HG02970 (cell line): ENCODE results near the gene GMDS.
"Not testable (repeated sequence)": the region's sequence is repeated elsewhere in the genome, so short reads cannot be mapped to it uniquely, and the experiment has no call there.

ENCODE experiments used
- ATAC-seq: cut with Tn5 transposase; IDR thresholded peaks from one replicate; pipeline ENCODE4 v1.9.1; 2021; ENCODE audit warnings: mild to moderate bottlenecking, moderate library complexity, moderate number of reproducible peaks; ENCODE audit not compliant: unreplicated experiment, low FRiP score

GMDS gene

DNA sequence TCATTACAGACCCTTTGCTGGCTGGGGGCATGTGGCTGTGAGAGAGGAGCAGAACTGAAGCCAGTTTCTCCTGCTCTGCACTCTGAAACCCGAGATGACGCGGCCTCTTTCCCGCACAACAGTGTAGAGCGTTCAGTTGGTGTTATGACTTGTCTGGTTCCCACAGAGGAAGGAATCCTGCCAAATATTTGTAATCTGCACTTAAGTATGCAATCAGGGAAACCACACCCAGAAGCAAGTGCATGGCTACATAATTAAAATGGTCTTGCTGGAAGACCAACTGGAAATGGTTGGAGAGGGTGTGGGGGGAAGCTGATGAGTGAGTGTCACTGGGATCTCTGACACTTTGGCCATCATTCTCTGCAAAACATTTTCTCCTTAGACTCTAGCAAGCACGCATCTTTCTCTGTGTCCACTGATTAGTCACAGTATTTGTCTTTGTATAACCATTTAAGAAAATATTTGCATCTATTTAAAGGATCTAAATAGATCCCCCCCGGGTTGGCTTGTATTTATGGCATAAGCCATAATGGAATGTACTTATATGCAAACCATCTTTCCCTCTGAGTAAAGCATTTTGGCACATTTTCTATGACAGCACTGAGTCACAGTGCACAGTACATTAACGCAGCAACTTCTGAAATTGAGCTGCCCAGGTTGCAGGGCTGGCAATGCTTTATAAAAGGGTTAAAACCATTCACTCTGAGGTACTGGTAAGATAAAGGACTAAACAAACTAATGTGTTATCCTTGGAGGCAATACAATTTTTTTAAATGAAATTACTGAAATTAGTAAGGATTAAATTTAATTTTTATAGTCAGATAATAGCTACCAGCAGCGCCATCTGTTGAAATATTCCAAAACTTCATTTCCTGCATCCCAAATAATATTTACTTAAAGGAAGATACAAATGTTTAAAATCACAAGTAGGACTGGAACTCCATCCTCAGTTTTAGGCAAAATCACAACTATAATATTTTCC, 559.0 kb downstream of the GMDS start:
- no peak for ATAC-seq

DNA sequence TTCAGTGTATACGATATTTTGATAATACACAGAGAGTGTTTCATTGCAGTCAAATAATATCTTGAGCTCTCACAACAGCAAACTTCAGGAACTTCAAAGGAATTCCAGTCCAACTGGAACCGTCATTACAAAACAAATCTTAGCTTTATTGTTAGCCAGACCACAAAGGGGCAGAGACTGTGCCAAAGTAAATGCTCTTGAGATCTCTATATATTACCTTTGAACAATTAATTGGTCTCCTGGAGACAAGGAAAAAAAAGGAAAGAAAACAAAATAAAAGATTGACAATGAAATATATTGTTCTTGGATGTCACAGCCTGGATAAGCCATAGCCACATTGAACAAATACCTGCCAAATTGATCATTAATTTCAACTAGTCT, 565.7 kb downstream of the GMDS start:
- no peak for ATAC-seq

DNA sequence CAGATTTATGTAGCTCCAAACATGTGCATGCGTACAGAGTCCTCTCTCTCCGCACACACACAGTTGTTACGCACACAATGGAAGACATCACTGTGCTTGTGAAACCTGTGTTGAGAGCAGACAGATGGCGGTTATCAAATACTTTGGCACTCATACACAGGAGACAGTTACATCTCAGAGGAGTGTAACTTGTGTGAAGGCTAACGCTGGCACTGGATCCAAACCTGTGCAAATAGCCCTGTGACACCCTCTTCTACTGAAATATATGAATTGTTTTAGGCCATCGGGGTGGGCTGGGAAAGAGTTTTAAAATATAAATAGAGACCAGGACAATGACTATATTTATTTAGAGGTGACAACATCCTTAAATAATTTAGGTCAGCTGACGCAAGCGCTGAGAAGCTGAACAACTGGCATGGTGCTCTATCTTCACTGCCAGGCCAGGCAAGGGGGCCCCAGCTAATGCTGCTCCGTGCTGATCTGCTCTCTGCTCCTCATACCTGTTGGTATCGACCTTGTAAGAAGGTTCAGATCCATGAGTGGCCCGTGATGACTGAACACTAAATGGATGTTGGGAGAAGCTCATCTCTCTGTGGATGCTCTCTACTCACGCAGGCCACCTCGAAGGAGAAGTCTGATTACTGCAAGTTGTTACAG, 566.2 kb downstream of the GMDS start:
- ATAC-seq = no peak

DNA sequence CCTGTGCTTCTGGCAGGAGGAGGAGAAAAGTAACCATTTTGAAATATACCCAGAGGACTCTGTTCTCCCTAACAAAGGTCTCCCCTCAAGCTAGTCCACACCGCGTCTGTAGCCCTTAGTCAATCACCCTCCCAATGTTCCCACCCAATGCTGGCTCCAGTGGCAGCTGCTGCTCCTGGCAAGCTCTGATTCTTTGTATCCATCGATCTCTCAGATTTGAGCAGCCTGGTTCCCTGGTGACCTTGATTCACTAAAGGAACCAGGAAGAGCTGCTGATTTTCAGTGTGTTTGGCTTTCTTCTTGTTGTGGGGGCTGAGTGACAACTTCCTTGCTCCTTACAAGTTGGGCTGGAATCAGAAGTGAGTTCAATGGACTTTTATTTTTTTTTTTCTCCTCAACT, 567.2 kb downstream of the GMDS start:
- no peak for ATAC-seq

DNA sequence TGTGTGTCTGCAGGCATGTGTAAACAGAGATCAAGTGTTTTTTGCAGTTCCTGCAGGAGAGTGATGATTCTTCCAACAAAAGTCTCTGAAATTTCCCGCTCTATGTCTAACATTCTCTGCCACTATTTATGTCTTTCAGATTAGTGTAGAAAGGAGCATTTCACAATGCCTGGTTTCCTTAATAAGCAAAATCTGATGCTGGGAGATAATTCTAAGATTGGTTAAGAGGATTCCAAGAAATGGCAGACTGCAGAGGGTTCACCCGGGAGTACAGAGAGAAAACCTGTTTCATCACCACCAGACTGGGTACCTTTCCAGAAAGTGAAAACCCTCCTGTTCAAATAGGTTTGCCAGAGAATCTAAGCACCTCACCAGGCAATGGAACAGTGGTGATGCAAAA, 573.0 kb downstream of the GMDS start:
- no peak for ATAC-seq

DNA sequence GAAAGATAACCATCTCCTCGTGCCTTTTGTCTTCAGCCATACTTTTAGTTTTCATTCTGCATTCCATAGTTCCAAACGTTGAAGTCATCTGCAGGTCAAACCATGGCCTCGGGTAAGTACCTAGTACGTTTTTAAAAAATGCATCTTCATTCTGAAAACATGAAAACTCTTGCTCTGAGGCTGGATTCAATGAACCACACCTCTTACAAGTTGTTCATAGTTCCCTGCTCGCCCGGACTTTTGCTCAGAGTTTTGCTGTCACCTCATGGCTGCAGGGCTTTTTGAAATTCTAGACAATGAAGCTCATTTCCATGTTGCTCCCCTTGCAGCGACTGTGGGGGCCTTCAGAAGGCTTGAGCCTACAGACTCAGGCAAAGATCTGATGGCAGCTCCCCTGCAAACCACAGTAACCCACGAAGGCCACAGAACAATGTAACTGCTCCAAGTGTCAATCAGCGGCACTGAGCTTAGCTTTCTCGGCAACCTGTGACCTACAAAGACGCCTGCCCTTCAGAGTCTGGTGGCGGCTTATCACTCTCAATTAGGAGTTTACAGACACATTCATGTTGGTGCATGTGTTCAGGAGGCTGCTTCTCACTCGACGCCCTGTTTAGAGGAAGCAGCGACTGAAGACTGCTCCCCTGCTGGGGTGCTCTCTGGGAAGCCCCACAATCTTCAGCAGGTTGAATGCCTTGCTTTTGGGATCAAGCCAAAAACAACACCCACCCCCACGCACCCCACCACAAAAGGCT, 574.5 kb downstream of the GMDS start:
- no peak for ATAC-seq

DNA sequence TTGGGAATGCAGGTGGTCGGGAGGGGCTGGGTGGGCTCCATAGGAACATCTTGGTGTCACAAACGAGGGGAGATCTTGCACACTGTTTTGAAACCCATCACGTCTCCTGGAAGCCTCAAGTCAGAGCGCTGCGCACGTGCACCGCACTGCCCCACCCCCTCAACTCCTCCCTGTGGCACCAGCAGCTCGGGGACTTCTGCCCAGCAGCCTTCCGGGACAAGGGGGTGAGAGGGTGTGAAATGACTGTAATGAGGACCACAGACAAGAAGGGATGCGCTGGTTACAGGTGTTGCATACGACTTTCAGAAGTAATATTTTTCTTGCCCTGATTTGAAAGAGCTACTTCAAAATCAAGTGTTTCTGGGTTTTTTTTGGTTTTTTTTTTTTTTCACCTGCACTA, 575.4 kb downstream of the GMDS start:
- ATAC-seq = no peak

DNA sequence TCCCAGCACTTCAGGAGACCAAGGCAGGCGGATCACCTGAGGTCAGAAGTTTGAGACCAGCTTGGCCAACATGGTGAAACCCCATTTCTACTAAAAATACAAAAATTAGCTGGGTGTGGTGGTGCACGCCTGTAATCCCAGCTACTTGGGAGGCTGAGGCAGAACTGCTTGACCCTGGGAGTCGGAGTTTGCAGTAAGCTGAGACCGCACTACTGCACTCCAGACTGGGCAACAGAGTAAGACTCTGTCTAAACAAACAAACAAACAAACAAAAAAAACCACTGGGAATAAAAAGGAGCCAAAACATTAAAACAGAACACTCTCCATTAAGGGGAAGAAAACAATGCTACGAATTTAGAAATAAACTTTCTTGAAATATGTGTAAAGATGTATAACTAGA, 576.9 kb downstream of the GMDS start:
- ATAC-seq = not testable (repeated sequence)

DNA sequence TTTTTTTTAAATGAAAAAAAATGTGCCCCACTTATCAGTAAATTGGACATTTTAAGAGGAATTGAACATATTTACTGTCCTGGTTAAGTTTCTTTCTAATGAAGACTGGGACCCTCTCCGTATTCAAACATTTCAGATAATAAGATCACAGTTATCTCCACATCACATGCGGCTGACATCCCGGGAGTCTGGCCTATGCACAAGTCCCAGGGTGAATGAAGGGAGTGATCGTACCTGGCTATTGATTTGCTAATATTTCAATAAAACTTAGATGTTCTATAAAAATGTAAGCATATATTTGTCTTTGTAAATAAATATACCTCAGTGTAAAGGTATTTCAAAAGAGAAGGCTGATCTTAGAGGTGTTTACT, 577.6 kb downstream of the GMDS start:
- no peak for ATAC-seq

DNA sequence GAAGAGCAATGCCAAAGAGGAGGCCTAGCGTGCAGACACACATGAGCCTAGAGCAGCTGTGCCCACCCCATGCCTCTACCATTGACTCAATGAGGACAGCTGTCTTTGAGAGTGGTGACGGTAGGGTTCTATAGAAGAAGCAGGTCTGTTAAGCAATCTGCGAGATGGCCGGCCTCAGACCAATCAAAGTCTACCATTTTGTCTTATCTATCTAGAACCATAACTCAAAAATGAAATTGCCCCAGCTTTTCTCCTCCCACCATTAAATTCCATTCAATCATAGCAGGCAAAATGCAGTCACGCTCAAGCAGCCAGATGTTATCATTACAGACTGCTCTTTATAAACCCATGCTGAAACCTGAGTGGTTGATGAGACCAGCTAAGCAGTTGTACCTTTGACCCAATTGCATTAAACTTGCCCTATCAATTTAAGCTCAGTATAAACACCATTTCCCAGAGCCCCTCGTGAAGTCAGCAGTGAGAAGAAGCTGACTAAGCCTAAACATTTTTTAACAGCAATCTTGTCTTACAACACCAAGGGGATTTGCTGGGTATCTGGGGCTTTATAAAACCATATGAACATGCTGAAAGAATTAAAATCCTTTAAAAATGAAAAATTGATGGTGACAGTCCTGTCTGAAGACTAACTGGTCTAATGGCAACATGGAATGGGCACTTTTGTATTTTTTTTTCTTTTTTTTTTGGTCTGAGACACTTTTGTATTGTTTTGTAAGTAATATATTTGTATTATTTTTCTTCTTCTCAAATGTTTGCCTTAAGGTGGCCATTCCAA, 578.2 kb downstream of the GMDS start:
- no peak for ATAC-seq

DNA sequence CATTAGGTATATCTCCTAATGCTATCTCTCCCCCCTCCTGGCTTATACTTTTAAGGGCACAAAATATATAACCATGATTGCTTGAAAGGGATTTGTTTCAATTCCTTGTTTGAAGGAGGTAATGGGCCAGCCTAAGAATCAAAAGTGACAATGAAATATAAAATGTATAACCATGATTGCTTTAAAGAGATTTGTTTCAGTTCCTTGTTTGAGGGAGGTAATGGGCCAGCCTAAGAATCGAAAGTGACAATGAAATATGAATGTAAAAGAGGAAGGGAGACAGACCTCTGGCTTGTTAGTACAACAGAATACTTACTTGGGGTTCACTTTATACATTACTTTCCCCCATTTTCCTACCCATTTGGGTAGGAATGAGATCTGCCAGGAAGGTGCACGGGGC, 580.2 kb downstream of the GMDS start:
- ATAC-seq = peak; percentile 85

DNA sequence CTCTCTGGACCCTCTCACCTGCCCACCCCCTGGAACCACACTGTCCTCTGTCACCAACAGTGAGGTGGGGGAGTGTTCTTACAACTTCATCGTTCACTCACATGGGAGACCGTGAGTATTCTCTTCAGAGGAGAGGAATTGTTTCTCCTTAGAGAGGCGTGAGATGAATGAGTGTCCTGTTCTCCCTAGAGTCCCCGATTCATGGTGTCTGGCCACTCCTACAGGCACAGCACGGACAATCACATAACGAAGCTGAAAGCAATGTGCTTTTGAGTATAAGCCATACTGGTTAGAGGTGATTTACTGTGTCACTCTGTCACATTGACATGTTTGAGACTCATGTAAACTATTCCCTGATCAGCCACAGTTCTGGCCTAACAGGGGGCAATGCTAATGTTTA, 581.1 kb downstream of the GMDS start:
- no peak for ATAC-seq

DNA sequence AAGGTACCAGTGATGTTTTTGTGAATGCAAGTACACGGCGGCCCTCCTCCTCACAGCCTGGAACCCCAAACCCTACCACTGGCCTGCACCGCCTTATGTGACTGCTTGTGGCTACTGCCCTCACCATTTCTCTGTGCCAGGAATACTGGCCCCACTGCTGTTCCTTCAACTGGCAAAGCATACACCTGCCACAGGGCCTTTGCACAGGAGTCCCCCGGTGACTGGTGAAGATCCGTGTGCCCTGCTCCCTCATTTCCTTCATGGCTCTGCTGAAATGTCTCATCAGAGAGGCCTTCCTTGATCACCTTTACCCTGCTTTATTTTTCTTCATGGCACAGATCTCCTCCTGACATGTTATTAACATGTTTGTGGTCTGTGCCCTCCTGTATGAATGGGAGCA, 581.9 kb downstream of the GMDS start:
- ATAC-seq = no peak

DNA sequence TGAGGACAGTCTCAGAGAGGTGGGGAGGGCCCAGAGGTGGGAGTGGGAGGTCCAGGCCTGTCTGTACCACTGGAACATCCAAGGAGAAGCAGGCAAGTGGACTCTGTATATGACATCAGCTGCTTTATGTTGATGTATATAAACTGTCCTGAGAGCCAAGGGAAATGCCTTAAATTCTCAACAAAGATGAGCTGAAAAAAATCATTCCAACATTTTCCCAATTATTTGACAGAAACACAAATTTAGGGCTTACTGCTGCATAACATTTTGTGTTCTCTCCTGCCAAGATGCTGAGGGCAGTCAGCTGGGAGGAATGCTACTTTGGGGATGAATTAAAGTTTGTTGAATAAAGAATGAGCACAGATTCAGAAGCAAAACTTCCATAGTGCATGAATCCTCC, 582.9 kb downstream of the GMDS start:
- ATAC-seq = no peak

DNA sequence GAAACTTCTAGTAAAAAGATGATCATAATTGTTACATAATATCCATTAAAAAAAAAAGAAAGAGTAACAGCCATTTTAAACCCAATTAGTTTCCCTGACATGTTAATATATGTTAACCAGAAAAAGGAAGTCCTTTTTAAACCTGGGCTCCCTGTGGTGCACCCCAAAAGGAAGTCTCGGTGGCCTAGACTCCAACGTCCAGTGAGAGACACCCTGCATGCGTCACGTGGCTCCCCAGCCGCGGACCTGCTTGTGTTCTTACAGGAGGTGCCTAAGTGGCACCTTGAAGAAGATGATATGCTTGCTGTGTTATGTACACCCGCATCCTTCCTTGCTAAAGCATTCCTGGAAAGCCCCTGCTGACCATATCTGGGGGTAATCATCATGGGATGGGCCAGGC, 585.6 kb downstream of the GMDS start:
- ATAC-seq = no peak

DNA sequence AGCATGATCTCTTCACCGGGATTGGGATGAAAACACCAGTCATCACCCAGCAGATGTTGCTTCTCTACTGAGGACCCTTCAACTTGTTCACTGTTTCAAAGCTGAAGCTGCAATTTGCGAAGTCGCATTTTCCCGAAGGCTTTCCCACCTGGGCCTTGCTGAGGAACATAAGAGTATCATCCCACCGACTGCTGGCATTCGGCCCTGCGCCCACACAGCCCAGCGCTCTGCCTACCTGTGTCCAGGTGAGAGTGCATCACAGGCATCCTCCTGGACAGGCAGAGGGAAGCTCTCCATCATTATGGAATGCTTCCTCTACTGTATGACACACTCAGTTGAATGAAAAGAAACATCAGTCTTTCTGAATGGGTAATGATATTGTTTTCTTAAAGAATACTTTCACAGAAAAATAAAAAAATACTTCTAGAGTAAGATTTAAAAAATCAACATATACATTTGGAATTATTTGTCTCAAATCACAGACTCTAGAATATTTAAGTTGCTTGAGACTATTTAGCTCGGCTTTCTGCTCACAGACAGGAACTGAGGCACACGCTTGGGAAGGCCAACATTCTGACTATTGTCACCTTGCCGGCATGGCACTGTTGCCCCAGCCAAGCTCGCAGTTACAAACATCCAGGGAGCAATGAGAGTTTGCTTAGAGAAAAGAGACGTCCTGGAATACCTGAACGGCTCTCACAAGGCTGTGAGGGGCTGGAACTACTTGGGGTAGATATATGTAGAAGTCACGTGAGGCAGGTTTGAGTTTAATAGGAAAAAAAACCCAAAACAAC, 587.0 kb downstream of the GMDS start:
- ATAC-seq = no peak

DNA sequence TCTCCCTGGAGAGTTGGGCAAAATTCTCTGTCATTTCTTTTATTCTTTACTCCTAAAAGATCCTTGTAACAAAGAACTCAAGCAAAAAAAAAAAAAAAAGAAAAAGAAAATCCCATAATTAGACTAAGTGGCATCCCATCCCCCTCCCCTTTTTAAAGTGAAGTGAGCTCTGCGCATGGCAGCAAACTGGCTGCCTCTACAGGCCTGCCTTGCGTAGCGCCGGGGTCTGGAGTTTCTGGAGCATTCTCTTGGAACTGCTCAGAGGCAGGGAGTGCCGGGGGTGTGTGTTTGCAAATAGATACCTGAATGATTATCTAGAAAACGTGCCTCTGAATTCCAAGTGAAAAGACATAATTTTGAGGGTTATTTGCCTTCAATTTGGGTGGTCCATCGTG, 587.6 kb downstream of the GMDS start:
- no peak for ATAC-seq

DNA sequence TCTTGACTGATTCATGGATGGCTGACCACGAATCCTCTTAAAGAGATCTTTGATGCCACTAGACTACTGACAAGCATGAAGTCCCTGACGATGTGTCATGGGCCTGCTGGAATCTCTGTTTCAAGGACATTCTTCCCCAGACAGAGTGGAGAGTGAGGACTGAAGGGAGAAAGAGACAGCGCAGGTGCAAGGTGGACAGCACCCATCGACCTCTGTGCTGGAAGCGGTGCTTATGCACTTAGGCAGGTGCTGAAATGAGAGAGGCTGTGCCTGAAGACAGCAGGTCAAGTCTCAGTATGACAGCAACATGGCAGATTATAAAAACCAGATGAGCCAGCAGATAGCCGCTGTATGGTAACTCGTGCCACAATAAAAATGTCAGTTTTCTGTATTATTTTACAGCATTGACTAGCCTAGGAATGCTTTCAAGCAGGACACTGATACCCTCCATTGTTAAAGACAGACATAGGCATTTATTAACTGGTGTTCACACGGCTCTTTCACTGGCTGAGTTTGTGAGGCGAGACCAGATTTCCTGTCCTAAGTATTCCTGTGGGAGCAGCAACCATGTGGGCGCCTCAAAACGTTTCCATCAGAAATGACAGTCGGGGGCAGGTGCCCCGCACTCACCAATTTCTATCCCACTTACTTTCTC, 588.2 kb downstream of the GMDS start:
- ATAC-seq = no peak

DNA sequence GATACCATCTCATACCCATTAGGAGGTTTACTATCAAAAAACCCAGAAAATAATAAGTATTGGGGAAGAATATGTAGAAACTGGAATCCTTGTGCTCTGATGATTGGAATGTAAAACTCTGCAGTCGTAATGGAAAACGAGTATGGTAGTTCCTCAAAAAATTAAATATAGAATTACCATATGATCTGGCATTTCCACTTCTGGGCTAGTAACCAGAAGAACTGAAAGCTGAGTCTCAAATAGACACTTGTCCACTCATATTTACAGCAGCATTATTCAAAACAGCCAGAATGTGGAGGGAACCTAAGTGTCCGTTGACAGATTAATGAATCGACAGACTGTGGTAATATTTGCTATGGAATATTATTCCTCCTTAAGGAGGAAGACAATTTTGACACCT, 591.4 kb downstream of the GMDS start:
- ATAC-seq = no peak
